ENCODE measurements around the gene TMEM181.

DNA sequence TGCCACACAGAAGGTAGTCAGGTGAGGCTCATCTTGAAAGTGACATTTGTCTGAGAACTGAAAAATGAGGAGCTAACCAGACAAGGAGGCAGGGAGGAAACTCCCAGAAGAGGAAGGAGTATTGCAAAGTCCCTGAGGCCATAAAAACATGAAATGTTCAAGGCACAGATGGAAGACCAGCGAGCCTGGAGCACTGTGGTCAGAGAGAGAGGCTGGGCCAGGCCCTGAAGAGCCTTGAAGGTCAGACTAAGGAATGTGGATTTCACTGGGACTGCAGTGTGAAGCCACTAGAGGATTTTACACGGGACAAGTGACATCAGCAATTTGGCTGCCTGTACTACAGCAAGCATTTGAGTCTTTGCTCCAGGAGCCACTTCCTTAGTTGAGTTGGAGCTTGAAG is 21.1 kb upstream of the TMEM181 start:
- TF ChIP-seq EZH2 (optimal IDR thresholded peaks at IDR 0.05; ENCODE audit: low read depth, low read length), result no peak
- no peak for TF ChIP-seq EZH2phosphoT487 (IDR thresholded peaks at IDR 0.05; ENCODE audit: low read length)
- TF ChIP-seq, protein P1, sequence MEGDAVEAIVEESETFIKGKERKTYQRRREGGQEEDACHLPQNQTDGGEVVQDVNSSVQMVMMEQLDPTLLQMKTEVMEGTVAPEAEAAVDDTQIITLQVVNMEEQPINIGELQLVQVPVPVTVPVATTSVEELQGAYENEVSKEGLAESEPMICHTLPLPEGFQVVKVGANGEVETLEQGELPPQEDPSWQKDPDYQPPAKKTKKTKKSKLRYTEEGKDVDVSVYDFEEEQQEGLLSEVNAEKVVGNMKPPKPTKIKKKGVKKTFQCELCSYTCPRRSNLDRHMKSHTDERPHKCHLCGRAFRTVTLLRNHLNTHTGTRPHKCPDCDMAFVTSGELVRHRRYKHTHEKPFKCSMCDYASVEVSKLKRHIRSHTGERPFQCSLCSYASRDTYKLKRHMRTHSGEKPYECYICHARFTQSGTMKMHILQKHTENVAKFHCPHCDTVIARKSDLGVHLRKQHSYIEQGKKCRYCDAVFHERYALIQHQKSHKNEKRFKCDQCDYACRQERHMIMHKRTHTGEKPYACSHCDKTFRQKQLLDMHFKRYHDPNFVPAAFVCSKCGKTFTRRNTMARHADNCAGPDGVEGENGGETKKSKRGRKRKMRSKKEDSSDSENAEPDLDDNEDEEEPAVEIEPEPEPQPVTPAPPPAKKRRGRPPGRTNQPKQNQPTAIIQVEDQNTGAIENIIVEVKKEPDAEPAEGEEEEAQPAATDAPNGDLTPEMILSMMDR (IDR thresholded peaks at IDR 0.05; ENCODE audit: low read length), result no peak

All from MM.1S (cell line).